ENCODE measurements around the gene WBP4. TPM values are rescaled to one million over a fixed set of nuclear protein-coding genes. Genes with fewer than 3 reads are reported as not detected.

The WBP4 gene
- total RNA-seq, 1 donor from 2014 or later = 11.0 TPM

DNA sequence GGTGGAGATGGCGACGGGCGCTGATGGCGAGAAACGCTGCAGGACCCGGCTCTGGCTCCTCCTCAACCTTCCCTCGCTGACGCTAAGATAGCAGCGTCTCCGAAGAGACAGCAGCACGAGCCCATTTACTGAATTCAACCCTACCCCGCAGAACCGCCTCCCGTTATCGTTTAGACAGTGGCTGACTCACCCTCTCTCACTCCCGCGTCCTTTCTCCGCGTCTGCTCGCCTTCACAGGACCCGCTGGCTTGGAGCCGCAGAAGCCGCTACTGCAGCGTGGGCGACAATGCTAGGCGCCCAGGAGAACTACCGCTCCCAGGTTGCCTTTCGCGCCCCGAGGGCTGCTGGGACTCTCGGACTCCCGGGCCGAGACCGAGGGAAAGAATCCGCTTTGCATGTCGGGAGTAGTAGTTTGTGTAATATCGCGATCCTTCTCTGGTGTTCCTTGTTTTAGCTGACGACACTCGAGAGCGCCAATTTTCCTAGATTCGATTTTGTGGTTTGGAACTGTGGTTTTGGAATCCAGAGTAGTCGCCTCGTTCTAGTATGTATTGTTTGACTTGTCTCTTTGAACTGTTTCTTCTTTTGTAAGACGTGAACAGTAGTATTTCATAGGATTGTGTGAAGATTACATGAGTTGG is 71.3 kb downstream of the WBP4 start, which contains the start of gene KBTBD6:
TSS of gene KBTBD6 (minus strand) at position 291 of the 641 bp plus-strand sequence. CDS start 291 bp downstream, outside the sequence.
- H3K4me1 Mint-ChIP-seq (ENCODE audit: low read depth) = peaks cover 32% of the 10 kb centered on the region
- peak within 1 kb of the TSS; percentile 97 for H3K27ac Mint-ChIP-seq
- peak; percentile 88 for DNase-seq (ENCODE audit: low spot score, unreplicated experiment)
- peaks cover 4% of the 10 kb centered on the region for H3K36me3 Mint-ChIP-seq (ENCODE audit: insufficient read depth)
- H3K27me3 Mint-ChIP-seq = no peaks in the 10 kb centered on the region
- TF ChIP-seq, protein P1, sequence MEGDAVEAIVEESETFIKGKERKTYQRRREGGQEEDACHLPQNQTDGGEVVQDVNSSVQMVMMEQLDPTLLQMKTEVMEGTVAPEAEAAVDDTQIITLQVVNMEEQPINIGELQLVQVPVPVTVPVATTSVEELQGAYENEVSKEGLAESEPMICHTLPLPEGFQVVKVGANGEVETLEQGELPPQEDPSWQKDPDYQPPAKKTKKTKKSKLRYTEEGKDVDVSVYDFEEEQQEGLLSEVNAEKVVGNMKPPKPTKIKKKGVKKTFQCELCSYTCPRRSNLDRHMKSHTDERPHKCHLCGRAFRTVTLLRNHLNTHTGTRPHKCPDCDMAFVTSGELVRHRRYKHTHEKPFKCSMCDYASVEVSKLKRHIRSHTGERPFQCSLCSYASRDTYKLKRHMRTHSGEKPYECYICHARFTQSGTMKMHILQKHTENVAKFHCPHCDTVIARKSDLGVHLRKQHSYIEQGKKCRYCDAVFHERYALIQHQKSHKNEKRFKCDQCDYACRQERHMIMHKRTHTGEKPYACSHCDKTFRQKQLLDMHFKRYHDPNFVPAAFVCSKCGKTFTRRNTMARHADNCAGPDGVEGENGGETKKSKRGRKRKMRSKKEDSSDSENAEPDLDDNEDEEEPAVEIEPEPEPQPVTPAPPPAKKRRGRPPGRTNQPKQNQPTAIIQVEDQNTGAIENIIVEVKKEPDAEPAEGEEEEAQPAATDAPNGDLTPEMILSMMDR (IDR thresholded peaks at IDR 0.05; ENCODE audit: unreplicated experiment) = no peak
- no peaks in the 10 kb centered on the region for H3K9me3 Mint-ChIP-seq (ENCODE audit: low read depth)
- H3K4me3 Mint-ChIP-seq (ENCODE audit: low read depth) = peak within 1 kb of the TSS; percentile 96

Small RNAs within 50 kb of the gene (microRNA-seq; reads per million reads assigned to microRNA genes)
- gene MIR3168 (ENCODE audit: borderline number of aligned reads, unreplicated experiment) = not detected

Other genes with a start within 250 kb of the WBP4 start
- gene ELF1, start 42.2 kb upstream of the WBP4 start, total RNA-seq = 87.7 and 89.7 TPM in 2 replicates
- gene KBTBD6, start 71.3 kb downstream of the WBP4 start, total RNA-seq = 11.1 and 12.5 TPM in 2 replicates
- 12.0 and 14.4 TPM in 2 replicates for gene KBTBD7, start 133.1 kb downstream of the WBP4 start, total RNA-seq
- gene MTRF1, start 202.1 kb downstream of the WBP4 start, total RNA-seq = 22.2 and 22.8 TPM in 2 replicates
- 48.4 and 51.1 TPM in 2 replicates for gene NAA16, start 249.8 kb downstream of the WBP4 start, total RNA-seq

All from progenitor cell of endocrine pancreas (in vitro differentiated cells).